ENCODE results near the gene ZEB1. TPM values are rescaled to one million over a fixed set of nuclear protein-coding genes. Genes with fewer than 3 reads are reported as not detected.
A peak's percentile ranks its signal among the peaks of the same experiment; 100 is the strongest.

ZEB1 gene
- 67.3 and 87.4 TPM in 2 replicates for total RNA-seq (2014; rRNA removed; shearing (Covaris generic))

GRCh38 chr10:31318854-31319601 is at the start of gene ZEB1:
TSS of gene ZEB1 (plus strand) at chr10:31319216. CDS start at chr10:31319235, 19 bp downstream.
- Histone ChIP-seq H3K27me3 (replicated peaks) (no peaks in the 10 kb centered on the region), H3K9me3 (replicated peaks) (no peaks in the 10 kb centered on the region), H3K36me3 (peaks cover 20% of the 10 kb centered on the region), H3K4me3 (peak within 1 kb of the TSS; percentile 95), H3K4me1 (replicated peaks) (peaks cover 42% of the 10 kb centered on the region), H3K27ac (peak within 1 kb of the TSS; percentile 96)
- DNase-seq (ENCODE audit: low read depth in 1 of 2, low spot score in 2 of 2), result peak; percentile 91 to 93

GRCh38 chr10:31270954-31271353 is 48.1 kb upstream of the ZEB1 start:
- Histone ChIP-seq H3K27me3 (replicated peaks) (no peaks in the 10 kb centered on the region), H3K4me1 (replicated peaks) (0 out of 2 replicates have a peak, but pooled peaks cover 4% of the 10 kb centered on the region), H3K27ac (no peak overlapping the region), H3K4me3 (no peak overlapping the region), H3K36me3 (no peaks in the 10 kb centered on the region), H3K9me3 (replicated peaks) (no peaks in the 10 kb centered on the region)
- no peak for DNase-seq (ENCODE audit: low read depth in 1 of 2, low spot score in 2 of 2)

GRCh38 chr10:31272841-31273240 is 46.2 kb upstream of the ZEB1 start:
- no peak for DNase-seq (ENCODE audit: low read depth in 1 of 2, low spot score in 2 of 2)
- Histone ChIP-seq H3K4me3 (no peak overlapping the region), H3K27me3 (replicated peaks) (no peaks in the 10 kb centered on the region), H3K9me3 (replicated peaks) (no peaks in the 10 kb centered on the region), H3K27ac (no peak overlapping the region), H3K36me3 (no peaks in the 10 kb centered on the region), H3K4me1 (replicated peaks) (no peaks in the 10 kb centered on the region)

GRCh38 chr10:31273789-31274188 is 45.2 kb upstream of the ZEB1 start:
- no peaks in the 10 kb centered on the region for H3K9me3 ChIP-seq (replicated peaks)
- H3K4me3 ChIP-seq, result no peak overlapping the region
- H3K36me3 ChIP-seq, result no peaks in the 10 kb centered on the region
- no peak for DNase-seq (ENCODE audit: low read depth in 1 of 2, low spot score in 2 of 2)
- H3K4me1 ChIP-seq (replicated peaks), result no peaks in the 10 kb centered on the region
- H3K27ac ChIP-seq, result no peak overlapping the region
- H3K27me3 ChIP-seq (replicated peaks), result no peaks in the 10 kb centered on the region

GRCh38 chr10:31274310-31274709 is 44.7 kb upstream of the ZEB1 start:
- H3K36me3 ChIP-seq, result no peaks in the 10 kb centered on the region
- no peak overlapping the region for H3K27ac ChIP-seq
- no peaks in the 10 kb centered on the region for H3K27me3 ChIP-seq (replicated peaks)
- no peaks in the 10 kb centered on the region for H3K9me3 ChIP-seq (replicated peaks)
- H3K4me3 ChIP-seq, result no peak overlapping the region
- no peaks in the 10 kb centered on the region for H3K4me1 ChIP-seq (replicated peaks)
- no peak for DNase-seq (ENCODE audit: low read depth in 1 of 2, low spot score in 2 of 2)

- Histone ChIP-seq H3K27ac (no peak overlapping the region), H3K9me3 (replicated peaks) (no peaks in the 10 kb centered on the region), H3K4me3 (no peak overlapping the region), H3K4me1 (replicated peaks) (no peaks in the 10 kb centered on the region), H3K36me3 (no peaks in the 10 kb centered on the region), H3K27me3 (replicated peaks) (no peaks in the 10 kb centered on the region)
- no peak for DNase-seq (ENCODE audit: low read depth in 1 of 2, low spot score in 2 of 2)
These were observed 40.6 kb upstream of the ZEB1 start for GRCh38 chr10:31278279-31278941.

- H3K36me3 ChIP-seq, result no peaks in the 10 kb centered on the region
- no peak overlapping the region for H3K4me3 ChIP-seq
- no peaks in the 10 kb centered on the region for H3K4me1 ChIP-seq (replicated peaks)
- H3K27me3 ChIP-seq (replicated peaks), result no peaks in the 10 kb centered on the region
- DNase-seq (ENCODE audit: low read depth in 1 of 2, low spot score in 2 of 2), result no peak
- no peaks in the 10 kb centered on the region for H3K9me3 ChIP-seq (replicated peaks)
- no peak overlapping the region for H3K27ac ChIP-seq
These were observed 38.0 kb upstream of the ZEB1 start for GRCh38 chr10:31280972-31281371.

- Histone ChIP-seq H3K36me3 (no peaks in the 10 kb centered on the region), H3K4me3 (no peak overlapping the region), H3K9me3 (replicated peaks) (no peaks in the 10 kb centered on the region), H3K27ac (no peak overlapping the region), H3K4me1 (replicated peaks) (no peaks in the 10 kb centered on the region), H3K27me3 (replicated peaks) (no peaks in the 10 kb centered on the region)
- no peak for DNase-seq (ENCODE audit: low read depth in 1 of 2, low spot score in 2 of 2)
These were observed 31.0 kb upstream of the ZEB1 start for GRCh38 chr10:31288001-31288400.

- Histone ChIP-seq H3K27me3 (replicated peaks) (no peaks in the 10 kb centered on the region), H3K4me3 (no peak overlapping the region), H3K36me3 (no peaks in the 10 kb centered on the region), H3K4me1 (replicated peaks) (no peaks in the 10 kb centered on the region), H3K9me3 (replicated peaks) (no peaks in the 10 kb centered on the region), H3K27ac (no peak overlapping the region)
- no peak for DNase-seq (ENCODE audit: low read depth in 1 of 2, low spot score in 2 of 2)
These were observed 30.1 kb upstream of the ZEB1 start for GRCh38 chr10:31288962-31289361.

- Histone ChIP-seq H3K4me3 (no peak overlapping the region), H3K36me3 (no peaks in the 10 kb centered on the region), H3K27me3 (replicated peaks) (no peaks in the 10 kb centered on the region), H3K27ac (no peak overlapping the region), H3K4me1 (replicated peaks) (no peaks in the 10 kb centered on the region), H3K9me3 (replicated peaks) (no peaks in the 10 kb centered on the region)
- no peak for DNase-seq (ENCODE audit: low read depth in 1 of 2, low spot score in 2 of 2)
These were observed 28.6 kb upstream of the ZEB1 start for GRCh38 chr10:31290386-31290785.

GRCh38 chr10:31291123-31291522 is 27.9 kb upstream of the ZEB1 start:
- no peak overlapping the region for H3K27ac ChIP-seq
- H3K9me3 ChIP-seq (replicated peaks), result no peaks in the 10 kb centered on the region
- no peak for DNase-seq (ENCODE audit: low read depth in 1 of 2, low spot score in 2 of 2)
- no peak overlapping the region for H3K4me3 ChIP-seq
- no peaks in the 10 kb centered on the region for H3K36me3 ChIP-seq
- H3K4me1 ChIP-seq (replicated peaks), result no peaks in the 10 kb centered on the region
- H3K27me3 ChIP-seq (replicated peaks), result no peaks in the 10 kb centered on the region

GRCh38 chr10:31294558-31294957 is 24.5 kb upstream of the ZEB1 start:
- H3K9me3 ChIP-seq (replicated peaks), result no peaks in the 10 kb centered on the region
- H3K27ac ChIP-seq, result no peak overlapping the region
- no peaks in the 10 kb centered on the region for H3K36me3 ChIP-seq
- peaks cover 4% of the 10 kb centered on the region for H3K4me1 ChIP-seq (replicated peaks)
- no peak overlapping the region for H3K4me3 ChIP-seq
- no peaks in the 10 kb centered on the region for H3K27me3 ChIP-seq (replicated peaks)
- no peak for DNase-seq (ENCODE audit: low read depth in 1 of 2, low spot score in 2 of 2)

GRCh38 chr10:31296754-31297153 is 22.3 kb upstream of the ZEB1 start:
- no peaks in the 10 kb centered on the region for H3K27me3 ChIP-seq (replicated peaks)
- no peak overlapping the region for H3K27ac ChIP-seq
- DNase-seq (ENCODE audit: low read depth in 1 of 2, low spot score in 2 of 2), result no peak
- no peak overlapping the region for H3K4me3 ChIP-seq
- no peaks in the 10 kb centered on the region for H3K9me3 ChIP-seq (replicated peaks)
- H3K36me3 ChIP-seq, result no peaks in the 10 kb centered on the region
- peaks cover 4% of the 10 kb centered on the region for H3K4me1 ChIP-seq (replicated peaks)

- no peak overlapping the region for H3K4me3 ChIP-seq
- peaks cover 4% of the 10 kb centered on the region for H3K4me1 ChIP-seq (replicated peaks)
- H3K9me3 ChIP-seq (replicated peaks), result no peaks in the 10 kb centered on the region
- no peak overlapping the region; the same call in 1 of the 2 replicates for H3K27ac ChIP-seq
- H3K36me3 ChIP-seq, result no peaks in the 10 kb centered on the region
- H3K27me3 ChIP-seq (replicated peaks), result no peaks in the 10 kb centered on the region
- DNase-seq (ENCODE audit: low read depth in 1 of 2, low spot score in 2 of 2), result peak in 1 of 2 experiments; percentile 24
These were observed 19.9 kb upstream of the ZEB1 start for GRCh38 chr10:31299119-31299518.
